ENCODE results near the gene CDKN1C.

CDKN1C gene

DNA sequence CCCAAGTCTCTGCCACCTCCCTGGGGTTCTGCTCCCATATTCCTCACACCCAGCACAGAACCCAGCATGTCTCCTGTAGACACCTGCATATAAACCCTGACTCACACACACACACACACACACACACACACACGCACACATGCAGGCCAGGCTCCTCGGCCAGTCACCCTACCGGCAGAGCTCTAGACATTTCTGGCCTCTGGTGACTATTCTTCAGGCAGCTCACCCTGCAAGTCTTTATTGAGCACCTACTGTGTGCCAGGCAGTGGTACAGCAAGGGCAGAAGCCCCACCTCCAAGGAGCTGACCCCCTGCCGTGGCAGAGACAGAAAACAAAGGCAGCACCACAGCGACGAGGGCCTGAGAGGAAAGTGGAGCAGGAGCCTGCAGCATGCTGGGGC is 50.3 kb downstream of the CDKN1C start:
- DNase-seq (ENCODE audit: low read depth), result no peak
- H3K4me3 ChIP-seq (ENCODE audit: low read depth, low read length), result no peak overlapping the region
- no peak for TF ChIP-seq MAX (IDR thresholded peaks at IDR 0.05; ENCODE audit: low read depth, low read length)
- no peak for TF ChIP-seq MYC (IDR thresholded peaks at IDR 0.05; ENCODE audit: low read depth, low read length)
- TF ChIP-seq CTCF (IDR thresholded peaks at IDR 0.05; ENCODE audit: low read depth, low read length), result no peak
- no peak for TF ChIP-seq POLR2A (IDR thresholded peaks at IDR 0.05; ENCODE audit: extremely low read depth, insufficient read length)

GRCh38 chr11:2834503-2835273 is 50.9 kb downstream of the CDKN1C start:
- TF ChIP-seq POLR2A (IDR thresholded peaks at IDR 0.05; ENCODE audit: extremely low read depth, insufficient read length) (no peak), CTCF (IDR thresholded peaks at IDR 0.05; ENCODE audit: low read depth, low read length) (no peak), MAX (IDR thresholded peaks at IDR 0.05; ENCODE audit: low read depth, low read length) (no peak), MYC (IDR thresholded peaks at IDR 0.05; ENCODE audit: low read depth, low read length) (no peak)
- H3K4me3 ChIP-seq (ENCODE audit: low read depth, low read length), result no peak overlapping the region
- DNase-seq (ENCODE audit: low read depth), result no peak

DNA sequence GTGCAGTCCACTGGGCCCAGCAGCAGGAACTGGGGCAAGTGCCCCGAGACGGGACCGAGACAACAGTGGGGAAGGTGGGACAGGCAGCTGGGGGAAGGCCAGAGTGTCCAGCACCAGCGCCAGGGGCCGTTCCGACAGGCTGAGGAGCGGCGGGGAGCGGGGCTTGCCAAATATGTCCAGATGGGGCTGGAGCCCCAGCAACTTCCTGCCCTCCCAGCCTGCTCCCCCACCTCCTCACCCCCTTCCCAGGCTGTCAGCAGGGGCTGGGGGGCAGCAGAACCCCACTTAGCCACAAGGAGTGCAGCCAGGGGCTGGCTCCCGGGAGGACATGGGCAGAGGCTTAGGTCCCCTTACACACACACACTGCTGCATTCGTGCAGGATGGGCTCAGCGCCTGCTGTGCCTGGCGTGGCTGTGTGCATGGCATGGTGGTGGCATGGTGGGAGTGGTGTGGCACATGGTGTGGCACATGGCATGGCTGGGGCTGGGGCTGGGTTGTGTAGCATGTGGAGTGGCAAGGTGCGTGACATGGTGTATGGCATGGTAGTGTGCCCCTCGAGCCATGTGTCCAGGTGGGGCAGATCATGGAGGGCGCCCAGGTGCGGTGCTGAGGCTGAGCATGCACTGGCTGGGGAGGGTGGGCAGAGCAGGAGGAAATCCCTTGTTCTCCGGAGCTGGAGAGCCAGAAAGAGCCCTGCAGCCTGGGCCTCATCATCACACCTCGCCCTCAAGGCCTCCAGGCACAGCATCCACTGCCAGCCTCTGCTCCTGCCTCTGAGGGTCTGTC is 51.7 kb downstream of the CDKN1C start:
- TF ChIP-seq CTCF (IDR thresholded peaks at IDR 0.05; ENCODE audit: low read depth, low read length), result no peak
- TF ChIP-seq MYC (IDR thresholded peaks at IDR 0.05; ENCODE audit: low read depth, low read length), result no peak
- TF ChIP-seq MAX (IDR thresholded peaks at IDR 0.05; ENCODE audit: low read depth, low read length), result no peak
- no peak for TF ChIP-seq POLR2A (IDR thresholded peaks at IDR 0.05; ENCODE audit: extremely low read depth, insufficient read length)
- DNase-seq (ENCODE audit: low read depth), result no peak

More for the DNA sequence above, 51.7 kb downstream of the CDKN1C start:
- no peak overlapping the region for H3K4me3 ChIP-seq (ENCODE audit: low read depth, low read length)
